ENCODE data around the gene HOXA4.

HOXA4 gene

DNA sequence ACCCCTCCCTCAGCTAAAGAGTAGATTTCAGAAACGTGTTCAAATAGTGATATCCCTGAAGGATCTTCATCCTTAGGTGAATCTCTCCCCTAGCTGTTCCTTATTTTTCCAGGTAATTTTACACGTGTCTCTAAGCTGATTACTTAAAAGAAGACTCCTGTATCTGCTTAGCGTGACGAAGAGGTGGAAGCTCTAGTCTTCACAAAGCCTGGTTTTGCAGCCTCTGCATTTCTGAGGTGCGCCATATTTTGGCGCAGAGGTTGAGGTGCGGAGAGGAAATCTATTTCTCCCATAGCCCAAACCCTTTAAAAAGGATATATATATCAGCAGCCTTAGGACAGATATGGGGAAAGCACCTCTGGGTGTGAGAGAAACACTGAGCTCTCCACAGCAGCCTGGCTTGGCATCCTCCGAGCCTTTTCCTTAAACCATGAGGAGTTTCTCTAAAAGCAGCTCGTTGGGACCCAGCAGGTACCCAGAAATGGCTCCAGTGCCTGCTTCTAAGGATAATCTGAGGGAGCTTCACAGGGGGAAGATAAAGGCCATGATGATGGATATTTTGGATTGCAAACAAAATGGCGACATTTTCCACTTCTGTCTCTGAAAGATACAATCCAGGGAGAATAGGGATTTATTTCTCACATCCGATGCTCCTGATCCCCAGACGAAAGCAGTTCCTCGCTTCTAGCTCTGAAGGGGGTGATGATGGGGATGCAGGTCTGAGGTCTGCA lies 25.1 kb downstream of the HOXA4 start:
- DNase-seq (ENCODE audit: low read depth, low spot score) = no peak

DNA sequence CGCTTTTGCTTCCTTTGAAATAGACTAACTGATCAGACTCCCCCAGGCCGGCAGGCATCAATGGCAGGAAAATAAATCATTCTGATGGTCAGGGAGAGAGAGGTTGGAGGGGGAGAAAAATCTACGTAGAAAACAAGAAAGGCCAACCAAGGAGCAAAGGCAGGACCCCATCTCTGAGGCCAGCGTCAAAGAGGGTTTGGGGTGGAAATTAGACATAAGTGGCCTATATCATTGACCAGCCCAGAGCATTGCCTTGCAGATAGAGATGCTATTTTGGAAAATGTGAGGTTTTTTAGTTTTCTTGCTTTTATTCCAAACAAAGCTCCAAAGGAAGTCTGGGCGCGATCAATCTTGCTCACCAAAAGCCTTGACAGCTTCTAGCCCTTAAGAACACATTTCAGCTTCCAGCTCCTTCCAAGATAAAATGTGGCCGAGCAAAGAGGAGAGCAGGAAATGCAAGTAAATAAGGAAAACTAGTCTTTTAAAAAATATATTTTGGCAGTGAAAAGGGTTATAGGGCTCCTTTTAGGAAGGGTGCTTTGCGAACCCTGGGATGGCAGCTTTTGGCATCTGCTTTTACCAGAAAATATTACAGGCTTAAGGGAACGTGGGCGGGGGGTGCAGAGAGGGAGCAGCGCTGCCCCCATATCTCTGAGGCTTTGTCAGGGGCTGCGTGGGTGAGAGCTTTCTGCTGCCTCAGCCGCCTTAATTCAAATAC lies 26.1 kb downstream of the HOXA4 start:
- DNase-seq (ENCODE audit: low read depth, low spot score) = no peak

DNA sequence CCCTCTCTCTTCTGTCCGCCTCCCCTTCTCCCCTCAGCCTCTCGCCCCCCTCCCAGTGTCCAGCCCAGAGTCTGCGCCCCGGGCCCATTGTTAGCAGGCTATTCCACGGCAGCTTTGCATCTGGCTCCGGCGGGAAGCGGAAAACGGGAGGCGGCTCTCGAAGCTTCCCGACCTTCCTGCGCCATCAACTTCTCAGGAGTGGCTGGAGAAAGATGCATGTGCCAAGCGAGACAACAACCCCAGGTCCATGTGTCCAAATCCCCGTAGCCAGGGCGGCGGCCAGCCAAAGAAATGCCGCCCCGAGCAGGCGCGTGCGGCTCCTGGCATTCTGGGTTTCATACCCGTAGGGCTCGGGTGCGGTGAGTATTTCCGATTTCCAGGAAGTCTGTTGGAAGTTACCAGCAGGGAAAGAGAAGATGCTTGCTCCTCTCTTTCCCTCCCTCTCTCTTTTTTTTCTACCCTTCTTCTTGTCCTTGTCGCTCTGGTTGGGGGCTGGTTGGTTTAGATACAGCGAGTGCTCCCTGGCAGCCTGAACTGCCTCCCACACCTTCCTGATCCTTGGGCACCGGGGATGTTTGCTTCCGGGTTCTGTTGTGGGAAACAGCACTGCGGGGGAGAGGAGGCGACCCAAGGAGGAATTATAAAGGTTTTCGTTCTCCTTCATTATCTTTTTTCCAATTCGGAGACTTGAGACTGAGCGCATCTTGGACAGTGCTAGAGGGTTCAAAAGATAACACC lies 26.9 kb downstream of the HOXA4 start:
- DNase-seq (ENCODE audit: low read depth, low spot score) = no peak

DNA sequence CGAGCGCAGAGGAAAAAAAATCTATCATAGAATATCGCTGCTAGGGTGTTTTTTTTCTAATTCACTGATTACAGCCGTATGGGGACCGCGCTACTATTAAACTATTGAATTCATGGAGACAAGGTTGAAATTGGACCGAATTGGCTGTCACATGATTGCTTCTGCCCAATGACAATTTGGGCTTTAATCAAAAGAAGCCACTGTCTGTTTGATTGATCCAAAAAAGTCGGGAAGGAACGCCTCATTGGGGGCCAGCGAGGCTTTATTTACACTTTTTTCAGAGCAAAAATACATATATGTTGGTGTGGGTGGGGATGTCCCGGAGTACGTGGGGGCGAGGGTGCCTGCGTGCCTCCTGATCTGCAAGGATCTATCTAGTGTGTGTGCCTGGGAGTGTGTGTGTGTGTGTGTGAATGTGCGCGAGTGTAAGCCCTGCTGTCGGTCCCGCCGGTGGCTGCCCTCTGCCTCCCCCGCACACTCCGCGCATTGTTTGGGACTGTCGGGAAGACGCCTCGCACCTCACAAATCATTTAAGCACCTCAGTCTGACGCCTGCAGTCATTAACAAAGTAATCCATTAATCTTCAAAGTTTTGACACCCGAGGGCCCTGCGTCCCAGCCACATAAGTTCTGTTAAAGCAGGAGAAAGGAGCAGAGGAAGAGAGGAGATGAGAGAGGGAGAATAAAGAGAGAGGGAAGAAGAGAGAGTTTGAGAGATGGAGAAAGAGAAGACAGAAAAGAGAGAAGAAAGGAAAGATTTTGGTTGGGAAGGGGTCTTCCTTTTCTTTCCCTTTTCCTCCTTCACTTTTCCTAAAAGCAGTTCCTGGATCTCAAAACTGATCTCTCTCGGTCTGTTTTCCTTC lies 27.7 kb downstream of the HOXA4 start, which contains the start of gene HOXA2:
Gene HOXA2, minus strand, starts transcription at position 103 of the 862 bp plus-strand sequence. CDS start 183 bp downstream, outside the sequence.
- DNase-seq (ENCODE audit: low read depth, low spot score) = no peak

DNA sequence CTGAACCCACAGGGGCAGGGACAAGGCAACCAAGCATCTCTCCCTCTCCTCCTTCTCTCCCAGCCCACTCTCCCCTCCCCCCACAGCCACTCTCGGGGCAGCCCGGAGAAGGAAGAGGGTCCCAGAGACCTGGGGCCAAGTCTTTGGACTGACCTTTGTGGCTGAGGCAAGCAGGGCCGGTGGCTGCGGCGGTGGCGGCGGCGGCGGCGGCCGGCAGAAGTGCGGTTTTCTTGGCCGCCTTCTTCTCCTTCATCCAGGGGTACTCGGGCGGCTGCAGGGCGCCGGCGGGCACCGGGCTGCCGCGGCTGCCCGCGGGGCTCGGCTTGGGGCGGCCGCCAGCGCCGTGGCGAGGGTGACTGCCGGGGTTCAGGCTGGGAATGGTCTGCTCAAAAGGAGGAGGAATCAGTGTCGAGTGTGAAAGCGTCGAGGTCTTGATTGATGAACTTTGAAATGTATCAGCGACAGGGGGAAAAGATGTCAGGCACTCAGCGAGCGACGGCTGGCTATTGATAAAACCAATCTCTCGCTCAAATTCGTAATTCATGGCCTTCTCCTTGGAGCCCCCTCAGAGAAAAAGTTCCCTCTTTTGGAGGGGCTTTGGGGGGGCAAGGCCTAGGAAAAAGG lies 28.5 kb downstream of the HOXA4 start:
- no peak for DNase-seq (ENCODE audit: low read depth, low spot score)

DNA sequence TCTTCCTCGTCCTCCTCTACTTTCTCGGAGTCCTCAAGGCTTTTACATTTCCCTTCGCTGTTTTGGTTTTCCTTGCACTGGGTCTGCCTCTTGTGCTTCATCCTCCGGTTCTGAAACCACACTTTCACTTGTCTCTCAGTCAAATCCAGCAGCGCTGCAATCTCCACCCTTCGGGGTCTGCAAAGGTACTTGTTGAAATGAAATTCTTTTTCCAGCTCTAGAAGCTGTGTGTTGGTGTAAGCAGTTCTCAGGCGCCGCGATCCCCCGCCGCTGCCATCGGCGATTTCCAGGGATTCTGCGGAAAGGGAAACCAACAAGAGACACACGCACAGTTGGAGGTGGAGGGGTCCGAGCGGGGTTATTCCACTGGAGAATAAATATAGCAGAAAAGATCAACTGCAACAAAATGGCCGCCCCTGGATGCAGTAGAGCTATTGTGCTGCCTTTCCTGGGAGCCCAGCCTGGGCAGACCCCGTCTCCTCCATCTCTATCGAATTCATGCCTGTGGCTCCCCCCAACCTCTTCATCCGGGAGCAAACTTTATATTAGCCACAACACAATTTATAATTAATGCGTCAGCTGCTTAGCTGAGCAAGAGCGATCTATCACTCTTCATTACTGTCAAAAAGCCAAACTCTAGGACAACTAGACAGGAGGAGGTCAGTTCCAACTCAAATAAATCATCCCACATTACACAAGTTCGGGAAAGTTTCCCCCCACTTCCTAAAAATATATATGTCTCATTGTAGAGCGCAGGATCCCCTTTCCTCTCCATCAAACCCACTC lies 29.2 kb downstream of the HOXA4 start:
- DNase-seq (ENCODE audit: low read depth, low spot score) = no peak

DNA sequence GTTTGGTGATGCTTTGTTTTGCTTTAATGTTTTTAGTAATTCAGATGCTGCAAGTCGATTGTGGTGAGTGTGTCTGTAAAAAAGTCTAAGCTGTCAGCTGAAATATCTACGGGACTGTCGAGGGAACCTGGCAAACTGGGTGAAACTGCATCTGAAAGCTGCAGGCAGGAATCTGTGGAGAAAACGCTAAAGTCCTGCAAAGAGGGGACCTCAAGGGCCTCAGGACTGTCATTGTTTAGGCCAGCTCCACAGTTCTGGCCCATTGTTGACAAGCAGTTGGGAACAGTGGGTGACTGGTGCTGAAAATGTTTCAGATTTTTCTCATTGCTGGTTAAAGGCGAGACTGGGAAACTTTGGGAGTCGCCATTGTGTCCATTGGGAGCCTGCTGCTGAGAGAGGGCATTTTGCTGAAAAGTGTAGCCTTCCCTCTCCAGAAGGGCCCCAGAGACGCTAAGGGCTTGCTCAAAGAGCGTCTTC lies 29.8 kb downstream of the HOXA4 start:
- DNase-seq (ENCODE audit: low read depth, low spot score) = no peak

DNA sequence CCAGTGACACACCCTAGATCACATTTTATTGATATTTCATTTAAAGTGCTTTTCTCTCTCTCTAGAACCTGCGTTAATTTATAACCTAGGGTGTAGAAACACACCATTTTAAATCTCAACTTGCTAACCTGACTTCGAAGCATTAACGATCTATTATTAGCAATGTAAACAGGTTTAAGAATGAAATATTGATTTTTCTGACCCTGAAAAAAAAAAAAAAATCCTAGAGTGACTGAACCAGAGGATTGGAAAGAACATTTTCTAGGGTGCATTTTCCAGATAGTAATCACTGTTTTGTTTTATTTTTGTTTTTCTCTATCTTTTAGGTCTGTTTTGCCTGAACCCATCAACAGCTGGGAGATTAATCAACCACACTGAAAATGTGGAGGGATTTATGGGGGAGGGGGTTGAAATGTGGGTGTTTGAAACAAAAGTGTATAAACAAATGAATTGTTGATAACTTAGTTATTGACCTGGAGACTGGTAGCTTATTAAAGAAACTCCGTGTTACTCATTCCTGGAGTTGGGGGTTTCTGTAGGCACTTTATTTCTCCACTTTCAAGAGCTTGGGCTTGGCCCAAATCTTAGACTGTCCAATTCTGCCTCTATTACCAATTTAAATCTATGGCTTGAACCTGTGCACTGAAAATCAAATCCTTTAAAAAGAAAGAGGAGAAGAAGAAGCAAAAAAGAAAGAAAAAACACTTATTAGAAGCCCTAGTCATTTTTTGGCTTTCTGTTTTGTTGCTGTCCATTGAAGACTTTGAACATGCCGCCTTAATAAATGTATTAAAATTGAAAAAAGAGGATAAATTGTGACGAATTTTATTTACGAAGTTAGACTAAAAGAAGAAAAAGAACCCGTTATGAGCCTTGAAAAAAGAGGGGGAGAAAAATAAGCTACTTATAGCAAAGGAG lies 30.8 kb downstream of the HOXA4 start:
- no peak for DNase-seq (ENCODE audit: low read depth, low spot score)

DNA sequence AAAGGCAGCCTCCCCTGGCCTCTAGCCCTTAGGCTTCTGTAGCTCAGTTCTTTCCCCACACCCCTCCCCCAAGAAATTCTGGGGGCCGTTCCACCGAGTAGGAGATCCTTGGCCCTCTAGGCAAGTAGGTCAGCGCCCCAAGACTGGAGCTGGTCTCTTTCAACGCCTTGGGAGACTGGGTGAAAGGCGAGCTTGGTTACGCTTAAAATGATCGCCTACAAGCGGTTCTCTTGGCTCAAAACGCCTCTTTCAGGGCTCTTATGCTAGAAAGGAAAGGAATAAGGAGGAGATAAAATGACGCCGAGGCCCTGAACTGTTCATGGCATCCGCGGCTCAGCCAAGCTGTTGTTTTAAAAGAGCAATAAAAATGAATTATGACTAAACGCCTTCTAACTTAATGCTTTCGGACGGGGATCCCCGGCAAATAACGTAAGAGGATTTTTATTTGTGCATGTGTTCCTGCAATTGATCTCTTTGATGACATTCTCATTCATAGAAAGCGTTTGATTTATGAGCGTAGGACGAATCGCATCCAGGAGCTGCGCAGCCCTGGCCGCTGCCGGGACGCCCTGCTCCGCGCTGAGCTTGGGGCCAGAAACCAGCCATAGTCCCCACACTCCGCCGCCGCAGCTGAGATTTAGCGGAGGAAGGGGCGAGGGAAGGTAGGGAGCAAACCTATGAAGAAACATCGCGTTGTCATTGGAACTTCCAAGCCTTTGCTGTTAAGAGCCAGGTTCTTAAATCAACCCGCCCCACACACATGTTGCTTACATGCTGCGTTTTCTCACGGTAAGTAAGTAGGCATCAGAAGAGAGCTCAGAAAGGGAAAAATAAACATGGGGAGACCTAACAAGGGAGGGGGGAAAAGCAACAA lies 31.7 kb downstream of the HOXA4 start:
- DNase-seq (ENCODE audit: low read depth, low spot score) = no peak

DNA sequence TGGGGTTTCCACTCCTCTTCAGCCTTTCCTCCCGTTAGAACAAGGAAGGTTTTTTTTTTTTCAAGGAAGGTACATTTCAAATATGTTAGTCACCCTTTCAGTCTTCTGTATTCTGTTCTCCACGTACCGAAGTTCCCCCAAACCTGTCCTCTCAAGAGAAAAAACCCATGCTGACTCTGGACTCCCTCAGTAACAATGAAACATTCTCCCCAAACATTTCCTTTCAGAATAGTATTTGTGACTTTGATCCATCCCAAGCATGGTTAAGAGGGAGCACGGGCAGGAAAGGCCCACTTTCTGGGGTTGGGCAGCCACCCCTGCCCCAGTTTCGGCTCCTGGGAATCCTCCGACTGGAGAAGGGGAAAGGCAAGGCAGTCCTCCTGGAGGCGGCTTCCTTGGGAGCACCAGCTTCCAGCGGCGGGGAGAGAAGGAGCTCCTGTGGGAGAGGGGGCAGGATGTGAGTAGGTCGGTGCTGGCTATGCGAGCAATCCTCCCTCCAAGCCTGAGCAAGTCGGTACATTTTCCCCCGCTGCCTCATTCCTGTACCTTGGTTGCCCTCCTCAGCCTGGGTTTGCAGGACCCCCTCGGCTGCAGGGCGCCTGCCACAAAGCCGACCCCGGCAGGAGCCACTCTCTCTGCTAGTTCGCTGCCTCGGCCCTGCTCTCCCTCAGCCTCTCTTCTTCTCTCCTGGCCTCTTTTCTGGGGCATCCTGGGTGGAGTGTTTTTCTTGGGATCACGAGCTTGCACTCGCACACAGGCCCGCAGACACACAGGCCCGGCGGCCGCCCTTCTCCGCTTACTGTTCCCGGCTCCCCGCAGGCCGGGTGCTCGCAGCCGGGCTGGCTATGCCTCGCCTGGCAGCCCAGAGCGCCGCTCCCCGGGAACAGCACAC lies 32.6 kb downstream of the HOXA4 start:
- DNase-seq (ENCODE audit: low read depth, low spot score) = no peak

DNA sequence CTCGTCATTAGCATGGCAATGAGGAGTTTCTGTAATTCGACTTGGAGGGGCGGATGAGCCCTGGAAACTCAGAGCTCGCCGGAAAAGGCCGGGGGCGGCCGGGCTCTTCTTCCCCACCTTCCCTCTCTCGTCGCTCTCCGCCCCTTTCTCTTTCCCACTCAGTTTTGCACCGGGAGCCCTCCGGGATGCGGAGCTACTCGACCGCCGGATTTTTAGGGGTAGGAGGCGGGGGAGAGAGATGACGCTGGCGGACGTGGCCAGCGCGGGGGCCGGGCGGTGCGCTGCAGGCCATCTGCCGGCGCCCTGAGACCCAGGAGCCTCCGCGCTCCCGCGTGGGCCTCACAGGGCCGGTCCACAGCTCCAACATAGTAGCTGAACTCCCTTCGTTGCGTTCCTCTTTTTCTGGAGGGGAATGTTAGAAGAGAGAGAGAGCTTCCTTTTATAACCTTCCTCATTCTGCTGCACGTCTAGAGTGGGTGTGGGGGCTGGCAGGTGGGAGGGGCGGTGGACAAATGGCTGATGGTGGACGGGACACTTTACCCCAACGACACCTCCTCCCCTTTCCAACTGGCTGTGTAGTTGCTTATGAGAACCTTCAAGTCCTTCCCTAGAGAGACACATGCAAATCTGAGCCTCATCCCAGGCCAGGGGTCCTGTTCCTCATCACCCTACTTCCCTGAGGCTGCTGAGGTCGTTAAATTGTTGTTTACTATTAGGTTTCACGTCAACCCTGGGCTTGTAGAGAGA lies 33.6 kb downstream of the HOXA4 start:
- DNase-seq (ENCODE audit: low read depth, low spot score) = no peak

DNA sequence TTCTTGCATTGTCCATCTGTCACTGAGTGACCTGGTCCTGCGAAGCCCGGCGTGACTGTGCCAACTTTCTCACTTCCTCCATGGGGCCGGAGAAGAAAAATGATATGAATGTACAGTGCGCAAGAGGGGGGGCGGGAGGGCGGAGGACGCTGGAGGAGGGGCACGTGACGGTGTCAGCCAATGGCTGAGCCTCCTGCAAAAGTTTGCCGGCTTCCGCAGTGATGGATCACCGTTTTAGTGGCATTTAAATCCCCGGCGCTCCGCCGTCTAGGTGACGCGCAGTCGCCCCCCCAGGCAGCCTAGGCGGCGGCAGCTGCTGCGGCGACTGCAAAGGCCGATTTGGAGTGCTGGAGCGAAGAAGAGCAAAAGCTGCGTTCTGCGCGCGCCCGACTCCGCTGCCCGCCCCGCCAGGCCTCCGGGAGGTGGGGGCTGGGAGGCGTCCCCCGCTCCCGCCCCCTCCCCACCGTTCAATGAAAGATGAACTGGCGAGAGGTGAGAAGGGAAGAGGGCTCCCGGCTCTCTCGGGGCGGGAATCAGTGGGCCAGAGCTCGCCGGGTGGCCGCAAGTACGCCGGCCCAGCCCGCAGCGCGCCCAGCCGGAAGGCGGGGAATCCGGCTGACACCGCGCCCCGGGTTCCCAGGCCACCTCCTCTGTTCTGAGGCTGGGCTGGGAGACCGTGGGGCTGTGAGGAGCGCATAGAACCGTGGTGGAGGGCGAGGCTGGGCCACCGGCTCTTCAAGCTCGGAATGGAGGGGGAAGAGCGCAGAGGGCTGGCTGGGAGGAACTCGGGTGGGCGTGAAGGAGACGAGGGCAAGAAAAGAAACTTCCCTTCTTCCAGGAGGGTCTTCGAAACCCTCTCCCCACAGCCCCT lies 34.4 kb downstream of the HOXA4 start, which contains the start of gene HOXA1:
Gene HOXA1, minus strand, starts transcription at position 104 of the 871 bp plus-strand sequence. Its CDS starts 88 bp downstream, at position 16.
- DNase-seq (ENCODE audit: low read depth, low spot score) = no peak

DNA sequence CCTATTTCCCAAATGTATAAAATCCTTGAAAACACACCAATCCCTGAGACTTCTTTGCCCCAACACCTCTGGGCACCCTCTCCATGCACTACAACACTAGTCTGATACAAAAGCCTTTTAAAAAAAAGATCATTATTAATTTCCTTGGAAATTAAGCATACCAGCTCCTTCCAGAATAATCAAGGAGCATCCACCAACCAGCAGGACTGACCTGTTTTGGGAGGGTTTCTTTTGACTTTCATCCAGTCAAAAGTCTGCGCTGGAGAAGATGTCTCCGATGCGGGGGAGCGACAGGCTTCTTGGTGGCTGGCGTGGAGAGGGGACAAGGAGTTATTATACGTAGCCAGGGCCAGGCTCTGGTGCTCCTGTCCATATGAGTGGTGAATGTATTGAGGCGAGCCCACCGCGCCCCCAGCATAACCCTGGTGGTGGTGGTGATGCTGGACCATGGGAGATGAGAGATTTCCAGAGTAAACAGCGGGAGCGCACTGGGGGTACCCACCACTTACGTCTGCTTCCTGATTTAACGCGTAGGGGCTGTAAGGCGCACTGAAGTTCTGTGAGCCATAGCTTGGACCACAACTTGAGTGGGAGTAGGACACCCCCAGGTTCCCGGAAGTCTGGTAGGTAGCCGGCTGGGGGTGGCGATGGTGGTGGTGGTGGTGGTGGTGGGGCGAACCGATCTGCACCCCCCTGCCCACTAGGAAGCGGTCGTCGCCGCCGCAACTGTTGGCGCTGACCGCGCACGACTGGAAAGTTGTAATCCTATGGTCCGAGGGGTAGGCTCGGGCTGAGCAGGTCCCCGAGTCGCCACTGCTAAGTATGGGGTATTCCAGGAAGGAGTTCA lies 35.3 kb downstream of the HOXA4 start:
- no peak for DNase-seq (ENCODE audit: low read depth, low spot score)

All from brain pericyte (primary cell).